ENCODE results near the gene DEXI.
"Not testable (repeated sequence)": the region's sequence is repeated elsewhere in the genome, so short reads cannot be mapped to it uniquely, and the experiment has no call there.

DNA sequence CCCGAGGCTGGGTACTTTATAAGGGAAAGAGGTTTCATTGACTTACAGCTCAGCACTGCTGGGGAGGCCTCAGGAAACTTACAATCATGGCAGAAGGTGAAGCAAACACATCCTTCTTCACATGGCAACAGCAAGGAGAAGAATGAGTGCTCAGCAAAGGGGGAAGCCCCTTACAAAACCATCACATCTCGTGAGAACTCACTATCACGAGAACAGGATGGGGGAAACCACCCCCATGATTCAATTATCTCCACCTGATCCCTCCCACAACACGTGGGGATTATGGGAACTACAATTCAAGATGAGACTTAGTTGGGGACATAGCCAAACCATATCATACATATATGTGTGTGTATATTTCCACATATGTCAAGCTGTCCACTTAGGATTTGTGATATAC lies 24.3 kb upstream of the DEXI start:
- not testable (repeated sequence) for TF ChIP-seq ZFP3 (CRISPR knock-in tag; IDR thresholded peaks at IDR 0.05); RARB (CRISPR knock-in tag; IDR thresholded peaks at IDR 0.05); PPARA (CRISPR knock-in tag; IDR thresholded peaks at IDR 0.05; ENCODE audit: borderline replicate concordance)

All from SK-N-SH treated with all-trans-retinoic acid at 6 μM for 48 hours (cell line).